CD4-positive, alpha-beta T cell treated with Interleukin-21 for 1 hour (primary cell): ENCODE results near the gene CKAP2.
"Not testable (repeated sequence)": the region's sequence is repeated elsewhere in the genome, so short reads cannot be mapped to it uniquely, and the experiment has no call there.

ENCODE experiments used
- DNase-seq: peaks from one replicate; pipeline ENCODE4 v3.0.0-alpha.2; 2020

The CKAP2 gene

DNA sequence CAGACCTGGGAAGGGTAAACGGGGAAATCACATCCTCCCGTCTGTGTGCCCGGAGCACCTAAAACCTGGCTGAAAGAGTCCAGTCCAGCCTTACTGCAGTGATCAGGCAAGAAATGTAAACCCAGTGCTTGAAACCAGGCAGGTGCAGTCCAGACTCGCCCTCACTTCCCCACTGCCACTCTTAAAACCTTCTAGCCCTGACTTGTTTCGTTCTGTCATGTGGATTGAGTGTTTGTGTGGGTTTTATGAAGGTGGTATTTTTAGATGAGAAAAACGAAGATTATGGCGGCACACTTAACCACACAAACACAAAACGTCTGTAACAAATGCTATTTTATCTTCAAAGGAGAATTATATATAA lies 839 bp upstream of the CKAP2 start:
- DNase-seq: peak; percentile 42

DNA sequence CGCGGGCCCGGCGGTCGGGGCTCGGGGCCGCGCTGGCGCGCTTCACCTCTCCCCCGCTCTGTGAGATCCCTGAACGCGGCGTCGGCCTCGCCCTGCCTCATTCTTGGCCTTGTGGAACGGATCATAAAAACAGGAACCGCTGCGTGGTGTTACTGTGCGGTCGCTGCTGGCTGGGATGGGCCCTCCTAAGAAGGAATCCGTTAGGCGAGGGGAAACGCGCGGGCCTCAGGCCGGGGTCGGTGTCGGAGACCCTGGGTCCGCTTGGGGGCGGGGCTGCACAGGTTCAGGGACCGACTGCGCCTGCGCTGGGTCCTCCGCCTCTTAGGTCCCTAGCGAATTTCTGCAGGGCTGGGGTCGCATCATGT lies 381 bp downstream of the CKAP2 start:
- DNase-seq: peak; percentile 75

DNA sequence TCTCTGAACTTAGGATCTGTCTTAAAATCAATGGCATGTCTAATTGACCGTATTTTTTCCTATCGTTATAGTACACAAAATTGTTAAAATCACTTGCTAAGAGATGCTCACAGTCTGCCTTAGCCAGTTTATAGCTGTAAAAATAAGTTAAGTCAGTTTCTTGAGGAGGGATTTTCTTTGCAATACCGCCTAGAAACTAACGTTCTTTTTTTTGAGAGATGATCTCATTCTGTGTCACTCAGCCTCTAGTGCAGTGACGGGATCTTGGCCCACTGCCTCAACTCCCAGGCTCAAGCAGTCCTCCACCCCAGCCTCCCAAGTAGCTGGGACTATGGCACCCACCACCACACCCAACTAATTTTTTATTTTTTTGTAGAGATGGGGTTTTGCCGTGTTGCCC lies 4.4 kb downstream of the CKAP2 start:
- no peak for DNase-seq

DNA sequence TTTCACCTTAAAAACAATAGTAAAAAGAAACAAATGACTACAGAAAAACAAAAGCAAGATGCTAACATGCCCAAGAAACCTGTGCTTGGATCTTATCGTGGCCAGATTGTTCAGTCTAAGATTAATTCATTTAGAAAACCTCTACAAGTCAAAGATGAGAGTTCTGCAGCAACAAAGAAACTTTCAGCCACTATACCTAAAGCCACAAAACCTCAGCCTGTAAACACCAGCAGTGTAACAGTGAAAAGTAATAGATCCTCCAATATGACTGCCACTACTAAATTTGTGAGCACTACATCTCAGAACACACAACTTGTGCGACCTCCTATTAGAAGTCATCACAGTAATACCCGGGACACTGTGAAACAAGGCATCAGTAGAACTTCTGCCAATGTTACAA lies 6.0 kb downstream of the CKAP2 start:
- no peak for DNase-seq

DNA sequence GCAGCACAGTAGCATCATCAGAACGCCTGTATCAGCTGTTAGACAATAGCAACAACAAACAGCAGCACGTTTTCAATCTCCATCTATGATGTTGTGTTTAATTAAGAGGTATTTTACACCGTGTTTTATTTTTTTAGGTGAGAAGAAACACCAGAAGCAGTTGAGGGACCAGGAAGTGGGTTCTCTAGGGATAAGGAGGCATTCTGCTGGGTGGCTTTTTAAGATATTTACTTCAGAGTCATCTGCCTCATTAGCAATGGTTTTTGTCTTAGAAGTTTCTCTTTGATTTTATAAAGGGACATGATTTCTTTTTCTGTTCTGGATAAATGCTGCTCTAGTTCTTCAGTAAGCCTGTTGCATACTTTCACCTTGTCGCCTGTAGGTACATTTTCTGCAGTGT lies 8.2 kb downstream of the CKAP2 start:
- DNase-seq: no peak

DNA sequence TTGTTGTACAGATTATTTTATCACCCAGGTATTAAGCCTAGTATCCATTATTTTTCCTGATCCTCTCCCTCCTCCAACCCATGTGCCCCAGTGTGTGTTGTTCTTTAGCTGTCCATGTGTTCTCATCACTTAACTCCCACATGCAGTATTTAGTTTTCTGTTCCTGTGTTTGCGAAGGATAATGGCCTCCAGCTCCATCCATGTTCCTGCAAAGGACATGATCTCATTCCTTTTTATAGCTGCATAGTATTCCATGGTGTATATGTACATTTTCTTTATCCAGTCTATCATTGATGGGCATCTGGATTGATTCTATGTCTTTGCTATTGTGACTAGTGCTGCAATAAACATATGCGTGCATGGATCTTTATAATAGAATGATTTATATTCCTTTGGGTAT lies 13.2 kb downstream of the CKAP2 start:
- DNase-seq: not testable (repeated sequence)

DNA sequence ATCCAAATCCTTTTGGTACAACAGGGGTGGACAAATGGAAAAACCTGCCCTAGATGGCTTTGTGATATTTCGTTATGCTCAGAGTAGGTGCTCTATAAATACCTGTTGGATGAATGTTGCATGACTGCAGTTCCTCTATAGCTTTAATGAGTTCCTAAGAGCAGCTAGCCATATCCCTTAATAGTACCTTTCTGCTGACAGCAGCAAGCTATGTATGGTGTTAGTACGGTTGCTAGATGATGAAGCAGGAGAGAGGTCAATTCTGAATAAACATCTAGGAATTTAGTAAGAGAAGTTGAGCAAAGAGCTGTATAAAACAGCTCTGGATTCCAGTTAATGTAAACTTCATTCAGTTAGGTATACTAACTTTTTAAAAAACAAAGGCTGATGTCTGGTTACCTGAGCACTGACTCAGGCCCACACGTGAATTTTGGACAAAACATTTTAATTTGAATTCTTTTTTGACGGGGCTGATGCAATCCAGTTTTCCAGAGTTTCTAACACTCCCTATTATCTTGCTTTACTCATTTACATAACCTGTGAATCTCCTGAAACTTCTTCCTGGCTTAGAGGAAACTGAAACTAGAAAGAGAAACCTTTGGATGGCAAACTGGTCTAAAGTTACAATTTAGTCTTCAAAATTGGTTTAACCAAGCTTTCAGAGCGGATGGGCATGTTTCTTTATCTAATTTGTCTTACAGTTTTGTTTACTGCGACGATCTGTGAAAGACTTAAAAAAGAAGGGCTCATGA lies 25.6 kb downstream of the CKAP2 start:
- DNase-seq: not testable (repeated sequence)

DNA sequence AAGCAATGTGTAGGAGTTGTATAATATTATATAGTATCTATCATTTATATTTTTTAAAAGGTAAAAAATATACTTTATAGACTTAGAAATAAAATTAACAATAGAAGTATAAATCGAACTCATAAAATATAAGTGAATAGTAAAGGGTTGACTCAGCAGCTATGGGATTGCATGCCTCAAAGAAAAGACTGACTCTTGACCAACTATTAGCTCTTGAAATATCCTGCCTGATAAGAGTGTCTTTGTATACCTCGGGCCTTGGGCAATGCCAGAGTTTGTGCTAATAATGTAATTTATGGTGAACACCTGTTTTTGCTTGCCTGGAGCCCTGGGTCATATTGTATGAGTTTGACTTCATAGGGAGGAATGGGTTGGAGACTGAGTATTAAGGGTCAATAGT lies 31.8 kb downstream of the CKAP2 start:
- not testable (repeated sequence) for DNase-seq

DNA sequence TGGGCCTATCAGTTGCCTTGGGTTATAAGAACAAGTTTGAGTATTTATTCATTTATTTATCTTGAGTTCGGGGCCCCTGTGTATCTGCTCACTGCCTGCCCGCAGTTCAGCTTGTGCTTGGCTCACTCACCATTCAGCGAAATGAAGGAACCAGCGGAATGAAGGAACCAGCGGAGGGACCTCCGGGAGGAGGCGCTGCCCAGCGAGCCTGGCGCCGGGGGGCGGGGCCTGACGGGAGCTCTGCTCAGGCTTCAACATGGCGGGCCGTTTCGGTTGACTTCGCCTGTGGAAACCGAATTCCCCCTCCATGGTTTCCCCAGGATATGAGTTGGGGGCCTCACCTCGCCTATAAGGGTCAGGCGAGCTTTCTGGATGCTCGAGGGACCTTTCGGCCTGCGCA lies 33.5 kb downstream of the CKAP2 start:
- DNase-seq: not testable (repeated sequence)

DNA sequence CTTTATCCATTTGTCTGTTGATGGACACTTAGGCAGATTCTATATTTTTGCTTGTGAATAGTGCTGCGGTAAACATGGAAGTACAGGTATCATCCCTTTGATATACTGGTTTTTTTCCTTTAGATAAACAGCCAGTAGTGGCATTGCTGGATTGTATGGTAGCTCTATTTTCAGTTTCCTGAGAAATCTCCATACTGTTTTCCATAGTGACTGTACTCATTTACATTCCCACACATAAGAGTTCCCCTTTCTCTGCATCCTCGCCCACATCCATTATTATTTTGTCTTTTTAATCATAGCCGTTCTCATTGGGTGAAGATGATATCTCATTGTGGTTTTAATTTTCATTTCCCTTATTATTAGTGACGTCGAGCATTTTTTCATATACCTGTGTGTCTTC lies 35.7 kb downstream of the CKAP2 start:
- DNase-seq: not testable (repeated sequence)

DNA sequence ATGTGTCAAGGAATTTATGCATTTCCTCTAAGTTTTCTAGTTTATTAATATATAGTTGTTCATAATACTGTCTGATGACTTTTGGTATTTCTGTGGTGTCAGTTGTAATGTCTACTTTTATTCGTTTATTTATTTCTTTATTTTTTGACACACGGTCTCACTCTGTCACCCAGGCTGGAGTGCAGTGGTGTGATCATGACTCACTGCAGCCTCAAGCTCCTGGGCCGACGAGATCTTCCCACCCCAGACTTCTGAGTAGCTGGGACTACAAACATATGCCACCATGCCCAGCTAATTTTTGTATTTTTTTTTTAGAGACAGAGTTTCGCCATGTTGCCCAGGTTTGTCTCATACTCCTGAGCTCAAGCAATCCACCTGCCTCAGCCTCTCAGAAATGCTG lies 39.0 kb downstream of the CKAP2 start:
- DNase-seq: not testable (repeated sequence)

DNA sequence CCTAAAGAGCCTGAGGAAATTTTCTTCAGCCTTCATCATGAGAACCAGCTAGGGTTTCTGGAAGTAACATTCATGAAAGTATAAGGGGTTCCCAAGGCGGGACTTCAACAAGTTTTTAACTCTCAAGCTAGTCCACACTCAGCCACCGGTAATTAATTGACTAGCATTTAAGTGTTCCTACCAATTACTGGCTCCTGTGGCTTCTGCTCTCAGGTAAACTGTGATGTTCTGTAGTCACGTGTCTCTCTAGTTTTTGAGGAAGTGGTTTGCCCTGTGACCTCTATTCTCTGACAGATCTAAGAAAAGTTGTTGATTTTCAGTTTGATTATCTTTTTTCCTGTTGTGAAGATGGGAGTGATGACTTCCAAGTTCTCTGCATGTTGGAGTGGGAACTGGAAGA lies 42.7 kb downstream of the CKAP2 start:
- DNase-seq: not testable (repeated sequence)

DNA sequence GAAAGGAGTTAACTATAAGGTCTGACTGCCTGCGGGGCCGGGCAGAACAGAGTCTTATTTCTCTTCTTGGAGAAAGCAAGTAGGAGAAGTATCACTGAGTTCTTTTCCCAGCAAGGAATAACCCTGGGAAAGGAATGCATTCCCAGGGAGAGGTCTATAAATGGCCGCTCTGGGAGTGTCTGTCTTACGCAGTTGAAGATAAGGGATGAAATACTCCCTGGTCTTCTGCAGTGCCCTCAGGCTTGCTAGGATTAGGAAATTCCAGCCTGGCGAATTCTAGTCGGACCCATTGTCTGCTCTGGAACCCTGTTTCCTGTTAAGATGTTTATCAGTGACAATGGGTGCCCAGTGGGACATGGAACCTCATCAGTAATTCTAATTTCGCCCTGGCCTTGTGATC lies 47.0 kb downstream of the CKAP2 start:
- not testable (repeated sequence) for DNase-seq

DNA sequence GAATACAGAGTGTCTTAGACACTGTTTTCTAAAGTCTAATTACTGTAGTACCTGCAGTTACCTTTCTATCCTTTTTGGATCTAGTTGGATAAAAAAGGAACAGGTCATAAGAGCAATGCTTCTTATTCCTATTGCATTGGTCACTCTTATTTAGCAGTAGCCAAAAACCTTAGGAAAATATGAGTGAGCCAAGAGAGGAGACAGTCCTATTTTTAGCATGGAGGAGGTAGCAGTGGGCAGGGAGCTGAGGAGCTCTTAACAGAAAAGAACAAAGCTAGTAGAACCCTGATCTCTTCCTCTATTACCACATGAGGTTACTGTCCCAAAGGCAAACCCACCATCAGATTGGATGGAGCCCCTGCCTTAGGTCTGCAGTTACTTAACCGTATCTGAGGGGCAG lies 50.6 kb downstream of the CKAP2 start:
- DNase-seq: not testable (repeated sequence)

DNA sequence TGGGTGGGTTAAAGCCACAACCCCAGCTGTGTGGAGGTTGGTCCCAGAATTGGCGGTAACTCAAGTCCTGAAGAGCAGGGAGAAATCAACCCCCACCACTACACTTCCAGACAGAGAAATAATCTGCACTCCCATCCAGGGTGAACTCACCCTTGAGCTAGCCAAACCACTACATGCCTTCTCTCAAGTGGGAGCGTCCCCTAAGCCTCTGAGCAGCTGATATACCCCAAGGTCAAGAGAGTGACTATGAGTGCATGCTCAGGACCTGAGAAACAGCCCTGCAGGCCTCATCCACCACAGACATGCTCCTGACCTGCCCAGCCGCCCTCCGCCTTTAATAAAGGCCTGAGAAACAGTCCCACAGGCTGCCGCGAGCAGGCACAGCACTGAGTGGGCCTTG lies 54.3 kb downstream of the CKAP2 start:
- DNase-seq: not testable (repeated sequence)

DNA sequence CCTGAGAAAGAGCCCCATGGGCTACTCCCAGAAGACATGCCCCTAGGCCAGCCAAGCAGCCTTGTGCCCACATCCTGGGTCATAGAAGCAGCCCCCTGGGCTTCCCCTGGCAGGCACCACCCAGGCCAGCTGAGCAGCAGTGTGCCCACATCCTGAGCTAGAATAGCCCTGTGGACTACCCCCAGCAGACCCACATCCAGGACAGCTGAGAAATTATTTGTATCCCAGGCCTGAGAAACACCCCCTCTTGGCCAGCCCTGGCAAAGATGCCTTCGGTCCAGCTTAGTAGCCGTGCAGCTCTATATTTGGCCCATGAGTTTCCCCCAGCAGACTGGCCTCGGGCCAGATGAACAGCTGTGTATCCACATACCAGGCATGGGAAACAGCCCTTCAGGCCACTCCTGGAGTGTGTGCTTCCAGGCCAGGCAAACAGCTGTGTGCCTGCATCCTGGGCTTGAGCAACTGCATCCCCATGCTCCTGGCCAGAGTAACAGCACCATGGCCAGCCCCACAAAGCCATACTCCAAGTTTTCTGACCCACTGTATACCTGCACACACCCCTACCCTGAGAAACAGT lies 55.0 kb downstream of the CKAP2 start:
- not testable (repeated sequence) for DNase-seq

DNA sequence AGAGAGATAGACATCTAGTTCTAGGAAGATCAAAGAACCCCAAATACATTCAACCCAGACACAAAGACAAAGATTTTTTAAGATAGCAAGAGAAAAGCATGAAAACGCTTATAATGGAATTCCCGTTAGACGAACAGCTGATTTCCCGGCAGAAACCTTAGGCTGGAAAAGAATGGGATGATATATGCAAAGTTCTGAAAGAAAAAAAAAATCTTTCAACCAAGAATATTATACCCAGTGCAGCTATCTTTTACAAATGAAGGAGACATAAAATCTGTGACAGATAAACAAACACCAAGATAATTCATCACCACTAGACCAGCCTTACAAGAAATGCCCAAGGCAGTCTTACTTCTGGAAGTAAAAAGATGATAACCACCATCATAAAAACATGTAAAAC lies 56.3 kb downstream of the CKAP2 start:
- DNase-seq: not testable (repeated sequence)

DNA sequence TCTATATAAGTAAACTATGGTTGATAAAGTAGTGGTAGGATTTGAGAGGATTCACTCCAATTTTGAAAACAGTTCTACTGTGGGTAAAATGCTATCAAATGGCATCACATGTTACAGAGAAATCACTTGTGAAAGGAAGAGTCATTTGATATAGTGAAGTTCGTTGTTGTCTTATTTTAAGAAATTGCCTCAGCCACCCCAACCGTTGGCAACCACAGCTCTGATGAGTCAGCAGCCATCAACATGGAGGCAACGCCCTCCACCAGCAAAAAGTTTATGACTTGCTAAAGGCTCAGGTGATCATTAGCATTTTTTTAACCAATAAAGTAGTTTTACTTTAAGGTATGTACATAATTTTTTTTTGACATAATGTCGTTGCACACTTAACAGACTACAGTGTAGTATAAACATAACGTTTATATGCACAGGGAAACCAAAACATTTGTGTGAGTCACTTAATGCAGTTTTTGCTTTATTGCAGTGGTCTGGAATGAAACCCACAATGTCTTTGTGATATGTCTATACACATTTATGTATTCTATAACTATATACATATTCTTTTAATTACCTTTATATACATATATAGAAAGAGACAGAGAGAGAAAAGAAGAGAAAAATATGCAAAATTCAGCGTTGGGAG lies 58.8 kb downstream of the CKAP2 start:
- peak; percentile 36 for DNase-seq

DNA sequence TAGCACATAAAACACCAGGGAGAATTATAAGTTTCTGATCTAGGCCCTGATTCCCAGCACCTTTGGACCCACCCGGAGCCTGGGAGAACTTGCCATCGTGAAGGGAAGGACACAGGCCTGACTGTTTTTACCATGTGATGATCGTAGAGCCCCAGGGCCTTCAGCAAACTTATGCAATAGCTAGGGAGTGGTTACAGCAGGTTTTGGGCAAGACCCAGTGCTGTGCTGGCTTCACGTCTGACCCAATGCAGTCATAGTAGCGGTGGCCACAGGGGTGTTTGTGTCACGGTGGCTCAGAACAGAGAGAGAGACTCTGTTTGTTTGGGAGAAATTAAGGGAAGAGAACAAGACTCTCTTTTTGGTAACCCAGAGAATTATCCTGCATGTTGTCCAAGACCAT lies 68.0 kb downstream of the CKAP2 start:
- DNase-seq: not testable (repeated sequence)
